Astrocyte (in vitro differentiated cells and primary cell): ENCODE measurements around the gene PLEKHH3. TPM values are rescaled to one million over a fixed set of nuclear protein-coding genes. Genes with fewer than 3 reads are reported as not detected.

Experiments
- DNase-seq: peaks from one replicate; pipeline ENCODE4 v3.0.0-alpha.2; 2010; ENCODE audit warnings: low read depth
- FAIRE-seq: peaks from 2 replicates; lab custom pipeline; 2011; peaks lifted over from hg19 to GRCh38; lab: Jason Lieb, UNC
- H2AFZ ChIP-seq: 2 replicates; pipeline ENCODE4 v1.6.0; 2012; ENCODE audit warnings: low read depth, low read length, inconsistent platforms
- H3K27ac ChIP-seq: 2 replicates; pipeline ENCODE4 v1.5.1; 2011; ENCODE audit warnings: low read depth, low read length, inconsistent platforms
- H3K27me3 ChIP-seq: 2 replicates; pipeline ENCODE4 v1.6.0; 2011; ENCODE audit warnings: low read length, inconsistent platforms; ENCODE audit not compliant: insufficient read depth
- H3K36me3 ChIP-seq: 2 replicates; pipeline ENCODE4 v1.5.1; 2011; ENCODE audit warnings: low read length, inconsistent platforms; ENCODE audit not compliant: insufficient read depth
- H3K4me1 ChIP-seq: 2 replicates; pipeline ENCODE4 v1.5.1; 2011; ENCODE audit warnings: low read length, inconsistent platforms; ENCODE audit not compliant: insufficient read depth
- H3K4me2 ChIP-seq: 2 replicates; pipeline ENCODE4 v1.6.0; 2012; ENCODE audit warnings: low read length, inconsistent platforms
- H3K4me3 ChIP-seq: 2 replicates; pipeline ENCODE4 v1.5.1; 2011; ENCODE audit warnings: low read depth, mild to moderate bottlenecking, low read length, inconsistent platforms; ENCODE audit not compliant: insufficient read depth
- H3K79me2 ChIP-seq: 2 replicates; pipeline ENCODE4 v1.6.0; 2012; ENCODE audit warnings: mild to moderate bottlenecking, low read length, inconsistent platforms; ENCODE audit not compliant: insufficient read depth
- H3K9ac ChIP-seq: 2 replicates; pipeline ENCODE4 v1.6.0; 2012; ENCODE audit warnings: mild to moderate bottlenecking, low read length, inconsistent platforms
- H3K9me3 ChIP-seq: 2 replicates; pipeline ENCODE4 v1.5.1; 2012; ENCODE audit warnings: low read depth, mild to moderate bottlenecking, low read length, inconsistent platforms; ENCODE audit not compliant: insufficient read depth
- H4K20me1 ChIP-seq: 2 replicates; pipeline ENCODE4 v1.6.0; 2012; ENCODE audit warnings: low read length, inconsistent platforms; ENCODE audit not compliant: insufficient read depth
- H3K27ac Mint-ChIP-seq: one replicate; pipeline ENCODE4 v1.8.0; 2021; ENCODE audit warnings: mild to moderate bottlenecking, mixed read lengths; ENCODE audit not compliant: unreplicated experiment
- H3K27me3 Mint-ChIP-seq: one replicate; pipeline ENCODE4 v1.8.0; 2021; ENCODE audit warnings: low read depth, mixed read lengths; ENCODE audit not compliant: unreplicated experiment
- H3K36me3 Mint-ChIP-seq: one replicate; pipeline ENCODE4 v1.8.0; 2021; ENCODE audit warnings: low read depth, mixed read lengths; ENCODE audit not compliant: unreplicated experiment
- H3K4me1 Mint-ChIP-seq: one replicate; pipeline ENCODE4 v1.8.0; 2021; ENCODE audit warnings: low read depth, mixed read lengths; ENCODE audit not compliant: unreplicated experiment
- H3K4me3 Mint-ChIP-seq: one replicate; pipeline ENCODE4 v1.8.0; 2021; ENCODE audit warnings: mild to moderate bottlenecking, moderate library complexity, mixed read lengths; ENCODE audit not compliant: unreplicated experiment
- H3K9me3 Mint-ChIP-seq: one replicate; pipeline ENCODE4 v1.8.0; 2021; ENCODE audit warnings: mild to moderate bottlenecking, mixed read lengths; ENCODE audit not compliant: unreplicated experiment
- CTCF ChIP-seq: IDR thresholded peaks from 2 replicates; pipeline ENCODE4 v1.5.1; 2011; ENCODE audit warnings: low read depth, mild to moderate bottlenecking, inconsistent platforms, low read length, moderate library complexity; ENCODE audit not compliant: insufficient read depth
- EZH2 ChIP-seq: IDR thresholded peaks from 2 replicates; pipeline ENCODE4 v1.6.1; 2012; ENCODE audit warnings: mild to moderate bottlenecking, low read length, inconsistent platforms; ENCODE audit not compliant: insufficient read depth
- total RNA-seq: library from RNA; stranded (reverse); gene quantifications from 2 replicates; pipeline ENCODE4 v1.2.1, GENCODE V29; 2021

Gene PLEKHH3
- total RNA-seq, 1 donor from 2014 or later: 14.5 TPM

- Mint-ChIP-seq H3K9me3 (no peaks in the 10 kb centered on the region), H3K27ac (no peak overlapping the region), H3K36me3 (peaks cover 25% of the 10 kb centered on the region), H3K27me3 (peaks cover 6% of the 10 kb centered on the region), H3K4me3 (no peak overlapping the region), H3K4me1 (peaks cover 16% of the 10 kb centered on the region)
- H3K4me1 ChIP-seq: peaks cover 37% of the 10 kb centered on the region
- H3K36me3 ChIP-seq: peaks cover 6% of the 10 kb centered on the region
- no peak overlapping the region for H2AFZ ChIP-seq
- H3K4me2 ChIP-seq: no peak overlapping the region
- DNase-seq (no peak), FAIRE-seq (no peak)
- TF ChIP-seq CTCF: no peak
- TF ChIP-seq EZH2: no peak
- no peak overlapping the region for H3K27ac ChIP-seq
- no peak overlapping the region for H3K4me3 ChIP-seq
- peaks cover 77% of the 10 kb centered on the region for H4K20me1 ChIP-seq
- H3K79me2 ChIP-seq: peaks cover 23% of the 10 kb centered on the region
- H3K27me3 ChIP-seq: no peaks in the 10 kb centered on the region
- no peak overlapping the region for H3K9ac ChIP-seq
- H3K9me3 ChIP-seq: no peaks in the 10 kb centered on the region
Measured at GRCh38 chr17:42672038-42672437, 4.8 kb downstream of the PLEKHH3 start.

- H3K27ac ChIP-seq: no peak overlapping the region
- H2AFZ ChIP-seq: no peak overlapping the region
- TF ChIP-seq EZH2 (no peak), CTCF (no peak)
- H3K27me3 ChIP-seq: no peaks in the 10 kb centered on the region
- Mint-ChIP-seq H3K27me3 (peaks cover 6% of the 10 kb centered on the region), H3K9me3 (no peaks in the 10 kb centered on the region), H3K27ac (no peak overlapping the region), H3K4me1 (peaks cover 17% of the 10 kb centered on the region), H3K4me3 (no peak overlapping the region), H3K36me3 (peaks cover 34% of the 10 kb centered on the region)
- H3K36me3 ChIP-seq: peaks cover 9% of the 10 kb centered on the region
- no peak for FAIRE-seq
- H3K79me2 ChIP-seq: peaks cover 18% of the 10 kb centered on the region
- peaks cover 82% of the 10 kb centered on the region for H4K20me1 ChIP-seq
- H3K9me3 ChIP-seq: no peaks in the 10 kb centered on the region
- no peak overlapping the region for H3K9ac ChIP-seq
- DNase-seq: no peak
- H3K4me3 ChIP-seq: no peak overlapping the region
- H3K4me1 ChIP-seq: peaks cover 38% of the 10 kb centered on the region
- H3K4me2 ChIP-seq: no peak overlapping the region
Measured at GRCh38 chr17:42670789-42671657, 5.8 kb downstream of the PLEKHH3 start.
